Measurements from ENCODE around the gene EXD2.

DNA sequence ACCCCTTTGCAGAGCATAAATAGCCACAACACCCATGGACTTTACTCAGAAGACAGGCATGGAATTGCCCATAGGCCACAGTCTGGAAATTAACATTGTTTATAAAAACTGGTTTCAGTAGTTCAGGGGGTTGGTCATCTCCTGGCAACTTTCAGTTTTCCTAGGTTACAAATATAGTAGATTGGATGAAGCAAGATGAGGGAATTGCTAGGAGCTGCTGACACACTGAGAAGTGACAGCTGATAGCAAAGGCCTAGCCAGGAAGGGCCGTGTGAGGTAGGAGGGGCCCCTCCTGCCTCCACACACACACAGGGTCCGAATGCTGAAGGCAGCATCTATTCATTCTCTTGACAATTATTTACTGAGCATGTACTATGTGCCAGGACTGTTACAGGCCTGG, 76.9 kb downstream of the EXD2 start:
- no peak for TF ChIP-seq POLR2AphosphoS5 (IDR thresholded peaks at IDR 0.05; ENCODE audit: low read depth)
- TF ChIP-seq, protein P1, sequence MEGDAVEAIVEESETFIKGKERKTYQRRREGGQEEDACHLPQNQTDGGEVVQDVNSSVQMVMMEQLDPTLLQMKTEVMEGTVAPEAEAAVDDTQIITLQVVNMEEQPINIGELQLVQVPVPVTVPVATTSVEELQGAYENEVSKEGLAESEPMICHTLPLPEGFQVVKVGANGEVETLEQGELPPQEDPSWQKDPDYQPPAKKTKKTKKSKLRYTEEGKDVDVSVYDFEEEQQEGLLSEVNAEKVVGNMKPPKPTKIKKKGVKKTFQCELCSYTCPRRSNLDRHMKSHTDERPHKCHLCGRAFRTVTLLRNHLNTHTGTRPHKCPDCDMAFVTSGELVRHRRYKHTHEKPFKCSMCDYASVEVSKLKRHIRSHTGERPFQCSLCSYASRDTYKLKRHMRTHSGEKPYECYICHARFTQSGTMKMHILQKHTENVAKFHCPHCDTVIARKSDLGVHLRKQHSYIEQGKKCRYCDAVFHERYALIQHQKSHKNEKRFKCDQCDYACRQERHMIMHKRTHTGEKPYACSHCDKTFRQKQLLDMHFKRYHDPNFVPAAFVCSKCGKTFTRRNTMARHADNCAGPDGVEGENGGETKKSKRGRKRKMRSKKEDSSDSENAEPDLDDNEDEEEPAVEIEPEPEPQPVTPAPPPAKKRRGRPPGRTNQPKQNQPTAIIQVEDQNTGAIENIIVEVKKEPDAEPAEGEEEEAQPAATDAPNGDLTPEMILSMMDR (IDR thresholded peaks at IDR 0.05; ENCODE audit: insufficient read depth, low read length): no peak
- TF ChIP-seq GABPA (IDR thresholded peaks at IDR 0.05; ENCODE audit: low read depth): no peak
- TF ChIP-seq, protein P2, sequence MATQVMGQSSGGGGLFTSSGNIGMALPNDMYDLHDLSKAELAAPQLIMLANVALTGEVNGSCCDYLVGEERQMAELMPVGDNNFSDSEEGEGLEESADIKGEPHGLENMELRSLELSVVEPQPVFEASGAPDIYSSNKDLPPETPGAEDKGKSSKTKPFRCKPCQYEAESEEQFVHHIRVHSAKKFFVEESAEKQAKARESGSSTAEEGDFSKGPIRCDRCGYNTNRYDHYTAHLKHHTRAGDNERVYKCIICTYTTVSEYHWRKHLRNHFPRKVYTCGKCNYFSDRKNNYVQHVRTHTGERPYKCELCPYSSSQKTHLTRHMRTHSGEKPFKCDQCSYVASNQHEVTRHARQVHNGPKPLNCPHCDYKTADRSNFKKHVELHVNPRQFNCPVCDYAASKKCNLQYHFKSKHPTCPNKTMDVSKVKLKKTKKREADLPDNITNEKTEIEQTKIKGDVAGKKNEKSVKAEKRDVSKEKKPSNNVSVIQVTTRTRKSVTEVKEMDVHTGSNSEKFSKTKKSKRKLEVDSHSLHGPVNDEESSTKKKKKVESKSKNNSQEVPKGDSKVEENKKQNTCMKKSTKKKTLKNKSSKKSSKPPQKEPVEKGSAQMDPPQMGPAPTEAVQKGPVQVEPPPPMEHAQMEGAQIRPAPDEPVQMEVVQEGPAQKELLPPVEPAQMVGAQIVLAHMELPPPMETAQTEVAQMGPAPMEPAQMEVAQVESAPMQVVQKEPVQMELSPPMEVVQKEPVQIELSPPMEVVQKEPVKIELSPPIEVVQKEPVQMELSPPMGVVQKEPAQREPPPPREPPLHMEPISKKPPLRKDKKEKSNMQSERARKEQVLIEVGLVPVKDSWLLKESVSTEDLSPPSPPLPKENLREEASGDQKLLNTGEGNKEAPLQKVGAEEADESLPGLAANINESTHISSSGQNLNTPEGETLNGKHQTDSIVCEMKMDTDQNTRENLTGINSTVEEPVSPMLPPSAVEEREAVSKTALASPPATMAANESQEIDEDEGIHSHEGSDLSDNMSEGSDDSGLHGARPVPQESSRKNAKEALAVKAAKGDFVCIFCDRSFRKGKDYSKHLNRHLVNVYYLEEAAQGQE (IDR thresholded peaks at IDR 0.05; ENCODE audit: insufficient replicate concordance, low read depth): no peak
